Skeletal muscle satellite cell (primary cell): ENCODE measurements around the gene ZCCHC13. TPM values are rescaled to one million over a fixed set of nuclear protein-coding genes. Genes with fewer than 3 reads are reported as not detected.
"Not testable (repeated sequence)": the region's sequence is repeated elsewhere in the genome, so short reads cannot be mapped to it uniquely, and the experiment has no call there.

Experiments used
- H3K27me3 ChIP-seq: 2 replicates; pipeline ENCODE4 v1.7.0; 2013; ENCODE audit warnings: low read length; ENCODE audit not compliant: control insufficient read depth, insufficient read depth
- H3K36me3 ChIP-seq: 2 replicates; pipeline ENCODE4 v1.7.0; 2013; ENCODE audit warnings: mild to moderate bottlenecking, control low read depth, low read length; ENCODE audit not compliant: insufficient read depth
- H3K4me1 ChIP-seq: 2 replicates; pipeline ENCODE4 v1.7.0; 2013; ENCODE audit warnings: low read length; ENCODE audit not compliant: control insufficient read depth, insufficient read depth
- H3K4me2 ChIP-seq: 2 replicates; pipeline ENCODE4 v1.7.0; 2013; ENCODE audit warnings: mild to moderate bottlenecking, low read length
- H3K4me3 ChIP-seq: 2 replicates; pipeline ENCODE4 v1.7.0; 2013; ENCODE audit warnings: low read length
- H3K9ac ChIP-seq: 2 replicates; pipeline ENCODE4 v1.7.0; 2013; ENCODE audit warnings: mild to moderate bottlenecking, low read depth, low read length, moderate library complexity
- H3K9me3 ChIP-seq: replicated peaks from 2 replicates; pipeline ENCODE4 v1.7.0; 2013; ENCODE audit warnings: mild to moderate bottlenecking, control low read depth, low read length
- total RNA-seq: library from RNA; depleted of rRNA; stranded (reverse); fragments of >200 nt; gene quantifications from 2 replicates; pipeline ENCODE4 v1.2.3, GENCODE V29; 2012; rRNA removed

ZCCHC13 gene
- not detected in 2 replicates for total RNA-seq

- Histone ChIP-seq H3K4me3 (no peak within 1 kb of the TSS), H3K36me3 (no peaks in the 10 kb centered on the region), H3K27me3 (peaks cover 24% of the 10 kb centered on the region), H3K4me1 (no peaks in the 10 kb centered on the region), H3K9me3 (no peaks in the 10 kb centered on the region), H3K9ac (no peak within 1 kb of the TSS), H3K4me2 (no peak within 1 kb of the TSS)
These were observed at the start of gene ZCCHC13 for GRCh38 chrX:74304016-74304415. Gene ZCCHC13, plus strand, starts transcription at chrX:74304180. Its CDS starts 87 bp downstream, at chrX:74304267.

GRCh38 chrX:74258111-74258510 lies 45.9 kb upstream of the ZCCHC13 start:
- not testable (repeated sequence) for H3K4me1 ChIP-seq, H3K9ac ChIP-seq, H3K4me3 ChIP-seq

GRCh38 chrX:74259885-74260491 lies 44.0 kb upstream of the ZCCHC13 start:
- Histone ChIP-seq H3K4me3 (no peak overlapping the region), H3K4me2 (no peak overlapping the region), H3K36me3 (peaks cover 30% of the 10 kb centered on the region), H3K4me1 (no peaks in the 10 kb centered on the region), H3K27me3 (no peaks in the 10 kb centered on the region), H3K9ac (no peak overlapping the region), H3K9me3 (no peaks in the 10 kb centered on the region)

More at GRCh38 chrX:74258111-74258510, 45.9 kb upstream of the ZCCHC13 start:
- H3K4me2 ChIP-seq, H3K9me3 ChIP-seq, H3K27me3 ChIP-seq: not testable (repeated sequence)
- H3K36me3 ChIP-seq, result peaks cover 30% of the 10 kb centered on the region

GRCh38 chrX:74262452-74263209 lies 41.3 kb upstream of the ZCCHC13 start:
- Histone ChIP-seq H3K4me2 (no peak overlapping the region), H3K9ac (no peak overlapping the region), H3K4me3 (no peak overlapping the region), H3K4me1 (no peaks in the 10 kb centered on the region), H3K36me3 (peaks cover 17% of the 10 kb centered on the region), H3K27me3 (no peaks in the 10 kb centered on the region), H3K9me3 (no peaks in the 10 kb centered on the region)

- peaks cover 31% of the 10 kb centered on the region for H3K36me3 ChIP-seq
- H3K4me1 ChIP-seq, result no peaks in the 10 kb centered on the region
- no peak overlapping the region for H3K4me2 ChIP-seq
- no peaks in the 10 kb centered on the region for H3K9me3 ChIP-seq
- peaks cover 4% of the 10 kb centered on the region for H3K27me3 ChIP-seq
- H3K4me3 ChIP-seq, result no peak overlapping the region
- H3K9ac ChIP-seq, result no peak overlapping the region
These were observed 33.6 kb upstream of the ZCCHC13 start for GRCh38 chrX:74270393-74270792.

- Histone ChIP-seq H3K36me3 (peaks cover 41% of the 10 kb centered on the region), H3K4me2 (no peak overlapping the region), H3K9ac (no peak overlapping the region), H3K9me3 (no peaks in the 10 kb centered on the region), H3K4me3 (no peak overlapping the region), H3K4me1 (no peaks in the 10 kb centered on the region), H3K27me3 (peaks cover 4% of the 10 kb centered on the region)
These were observed 31.8 kb upstream of the ZCCHC13 start for GRCh38 chrX:74272230-74272629.

GRCh38 chrX:74274516-74274915 lies 29.5 kb upstream of the ZCCHC13 start:
- H3K4me2 ChIP-seq, result no peak overlapping the region
- no peaks in the 10 kb centered on the region for H3K4me1 ChIP-seq
- H3K36me3 ChIP-seq, result peaks cover 49% of the 10 kb centered on the region
- peaks cover 4% of the 10 kb centered on the region for H3K27me3 ChIP-seq
- H3K4me3 ChIP-seq, result no peak overlapping the region
- H3K9me3 ChIP-seq, result no peaks in the 10 kb centered on the region
- H3K9ac ChIP-seq, result no peak overlapping the region

- Histone ChIP-seq H3K9me3 (no peaks in the 10 kb centered on the region), H3K9ac (no peak overlapping the region), H3K4me2 (no peak overlapping the region), H3K36me3 (peaks cover 63% of the 10 kb centered on the region), H3K27me3 (no peaks in the 10 kb centered on the region), H3K4me3 (no peak overlapping the region), H3K4me1 (no peaks in the 10 kb centered on the region)
These were observed 26.7 kb upstream of the ZCCHC13 start for GRCh38 chrX:74277320-74277719.

GRCh38 chrX:74277846-74278245 lies 26.1 kb upstream of the ZCCHC13 start:
- H3K4me1 ChIP-seq, result no peaks in the 10 kb centered on the region
- H3K9ac ChIP-seq, result no peak overlapping the region
- no peak overlapping the region for H3K4me2 ChIP-seq
- H3K36me3 ChIP-seq, result peaks cover 63% of the 10 kb centered on the region
- no peak overlapping the region for H3K4me3 ChIP-seq
- H3K27me3 ChIP-seq, result no peaks in the 10 kb centered on the region
- no peaks in the 10 kb centered on the region for H3K9me3 ChIP-seq

- Histone ChIP-seq H3K36me3 (peaks cover 50% of the 10 kb centered on the region), H3K4me3 (no peak overlapping the region), H3K9me3 (no peaks in the 10 kb centered on the region), H3K4me2 (no peak overlapping the region), H3K9ac (no peak overlapping the region), H3K4me1 (no peaks in the 10 kb centered on the region), H3K27me3 (no peaks in the 10 kb centered on the region)
These were observed 23.2 kb upstream of the ZCCHC13 start for GRCh38 chrX:74280759-74281158.

GRCh38 chrX:74284391-74284952 lies 19.5 kb upstream of the ZCCHC13 start:
- Histone ChIP-seq H3K27me3 (no peaks in the 10 kb centered on the region), H3K36me3 (peaks cover 48% of the 10 kb centered on the region), H3K4me3 (no peak overlapping the region), H3K4me2 (no peak overlapping the region), H3K9ac (no peak overlapping the region), H3K4me1 (no peaks in the 10 kb centered on the region), H3K9me3 (peaks cover 5% of the 10 kb centered on the region)
